H1 (cell line): ENCODE measurements around the gene MYOCD. TPM values are rescaled to one million over a fixed set of nuclear protein-coding genes. Genes with fewer than 3 reads are reported as not detected.

ENCODE experiments used
- CTCF ChIA-PET: fragments of 300-600 bp; sonication (Branson Sonifier 250); formaldehyde crosslinking; loops from one replicate; lab custom pipeline; 2021; ENCODE audit not compliant: partially characterized antibody; lab: Charles Lee
- POLR2A ChIA-PET: fragments of 300-600 bp; sonication (Branson Sonifier 250); formaldehyde crosslinking; loops from one replicate; lab custom pipeline; 2021; ENCODE audit warnings: inconsistent platforms; ENCODE audit not compliant: partially characterized antibody; lab: Charles Lee
- DNase-seq, 2 experiments: peaks; one replicate each; pipeline versions ENCODE4 v3.0.0 to v3.0.0-alpha.2; 2010 to 2022; ENCODE audit warnings: low spot score in 2 of 2, low read depth in 1 of 2, mixed read lengths in 1 of 2
- FAIRE-seq: peaks from 2 replicates; lab custom pipeline; 2011; peaks lifted over from hg19 to GRCh38; lab: Jason Lieb, UNC
- H2AFZ ChIP-seq: 2 replicates; pipeline ENCODE4 v1.8.1; 2012; ENCODE audit warnings: low read length, inconsistent platforms
- H2AK5ac ChIP-seq: 2 replicates; pipeline ENCODE4 v1.6.1; 2013; ENCODE audit warnings: low read depth, low read length
- H2BK120ac ChIP-seq: replicated peaks from 2 replicates; pipeline ENCODE3; 2013; ENCODE audit warnings: low read depth, low read length, inconsistent platforms
- H2BK12ac ChIP-seq: 2 replicates; pipeline ENCODE4 v1.6.1; 2013; ENCODE audit warnings: low read depth, low read length
- H2BK15ac ChIP-seq: 2 replicates; pipeline ENCODE4 v1.6.1; 2013; ENCODE audit warnings: low read length
- H2BK20ac ChIP-seq: 2 replicates; pipeline ENCODE4 v1.6.1; 2013; ENCODE audit warnings: low read length
- H2BK5ac ChIP-seq: 2 replicates; pipeline ENCODE4 v1.6.1; 2013; ENCODE audit warnings: low read depth, low read length
- H3K14ac ChIP-seq: 2 replicates; pipeline ENCODE4 v1.6.1; 2013; ENCODE audit warnings: inconsistent platforms; ENCODE audit not compliant: insufficient read length
- H3K18ac ChIP-seq: 2 replicates; pipeline ENCODE4 v1.6.1; 2013; ENCODE audit warnings: low read length; ENCODE audit errors: extremely low read depth
- H3K23ac ChIP-seq: 2 replicates; pipeline ENCODE4 v1.6.1; 2013; ENCODE audit warnings: inconsistent platforms; ENCODE audit not compliant: insufficient read length
- H3K23me2 ChIP-seq: 2 replicates; pipeline ENCODE4 v1.6.1; 2013; ENCODE audit warnings: low read depth, low read length
- H3K27ac ChIP-seq: 2 replicates; pipeline ENCODE4 v1.6.1; 2011; ENCODE audit warnings: low read depth, low read length, inconsistent platforms
- H3K27me3 ChIP-seq, 4 experiments: replicated peaks in 1 of 4; 1 replicate in 1 of 4; 2 replicates in 3 of 4; pipeline versions ENCODE4 v1.6.1 to v1.8.1; 2011 to 2013; ENCODE audit warnings: low read length in 3 of 4, mild to moderate bottlenecking in 3 of 4, inconsistent platforms in 2 of 4, mixed read lengths in 2 of 4, moderate library complexity in 1 of 4; ENCODE audit not compliant: control insufficient read depth in 3 of 4, insufficient read depth in 3 of 4; ENCODE audit errors: extremely low read depth in 1 of 4
- H3K36me3 ChIP-seq, 4 experiments: 2 replicates each; pipeline versions ENCODE4 v1.6.1 to v1.8.1; 2011 to 2013; ENCODE audit warnings: mild to moderate bottlenecking in 4 of 4, low read length in 3 of 4, moderate library complexity in 2 of 4, control low read depth in 1 of 4, inconsistent platforms in 1 of 4; ENCODE audit not compliant: insufficient read depth in 4 of 4, control insufficient read depth in 2 of 4
- H3K4ac ChIP-seq: replicated peaks from 2 replicates; pipeline ENCODE3; 2013; ENCODE audit warnings: low read length, low read depth, mixed read lengths, inconsistent platforms; ENCODE audit not compliant: insufficient read length
- H3K4me1 ChIP-seq, 4 experiments: replicated peaks in 1 of 4; 1 replicate in 1 of 4; 2 replicates in 3 of 4; pipeline versions ENCODE4 v1.6.1 to v1.8.1; 2011 to 2013; ENCODE audit warnings: low read length in 3 of 4, inconsistent platforms in 2 of 4, mixed read lengths in 1 of 4; ENCODE audit not compliant: insufficient read depth in 4 of 4, control insufficient read depth in 3 of 4
- H3K4me2 ChIP-seq, 2 experiments: 2 replicates each; pipeline versions ENCODE4 v1.6.1 to v1.8.1; 2011 to 2013; ENCODE audit warnings: low read depth in 2 of 2, low read length in 2 of 2, control low read depth in 1 of 2, inconsistent platforms in 1 of 2, mild to moderate bottlenecking in 1 of 2; ENCODE audit not compliant: insufficient read depth in 1 of 2
- H3K4me3 ChIP-seq, 4 experiments: fragments of 200-600, 300-600 bp in 1 of 4; sonication (generic), shearing (Covaris generic), sonication (Bioruptor Twin) in 1 of 4; 2 replicates each; pipeline versions ENCODE4 v1.5.1 to v1.8.1; 2011 to 2016; ENCODE audit warnings: low read length in 4 of 4, low read depth in 3 of 4, control low read depth in 2 of 4, inconsistent platforms in 2 of 4, mild to moderate bottlenecking in 2 of 4, mixed read lengths in 1 of 4, moderate library complexity in 1 of 4; ENCODE audit not compliant: insufficient read depth in 2 of 4; ENCODE audit errors: extremely low read depth in 1 of 4
- H3K56ac ChIP-seq: replicated peaks from 2 replicates; pipeline ENCODE3; 2013; ENCODE audit warnings: low read depth, mild to moderate bottlenecking, mixed read lengths, low read length, inconsistent platforms; ENCODE audit not compliant: insufficient read length
- H3K79me1 ChIP-seq: 2 replicates; pipeline ENCODE4 v1.6.1; 2013; ENCODE audit warnings: low read depth, low read length, control low read depth
- H3K79me2 ChIP-seq, 2 experiments: 2 replicates each; pipeline versions ENCODE4 v1.6.1 to v1.8.1; 2012 to 2013; ENCODE audit warnings: low read length in 2 of 2, mild to moderate bottlenecking in 2 of 2, inconsistent platforms in 1 of 2; ENCODE audit not compliant: insufficient read depth in 2 of 2, control insufficient read depth in 1 of 2
- H3K9ac ChIP-seq, 4 experiments: replicated peaks in 1 of 4; 1 replicate in 1 of 4; 2 replicates in 3 of 4; pipeline versions ENCODE4 v1.6.1 to v1.8.1; 2011 to 2013; ENCODE audit warnings: low read depth in 3 of 4, low read length in 3 of 4, control low read depth in 2 of 4, mild to moderate bottlenecking in 2 of 4, moderate library complexity in 2 of 4, inconsistent platforms in 1 of 4; ENCODE audit errors: extremely low read depth in 1 of 4
- H3K9me3 ChIP-seq, 2 experiments: 2 replicates each; pipeline versions ENCODE4 v1.6.1 to v1.8.1; 2012 to 2013; ENCODE audit warnings: mild to moderate bottlenecking in 2 of 2, moderate library complexity in 2 of 2, control low read depth in 1 of 2, inconsistent platforms in 1 of 2, low read depth in 1 of 2, low read length in 1 of 2, mixed read lengths in 1 of 2; ENCODE audit not compliant: insufficient read depth in 2 of 2
- H4K20me1 ChIP-seq, 2 experiments: replicated peaks in 1 of 2; 2 replicates each; pipeline versions ENCODE3 to v1.8.1; 2011 to 2013; ENCODE audit warnings: inconsistent platforms in 2 of 2, low read length in 2 of 2, mild to moderate bottlenecking in 1 of 2; ENCODE audit not compliant: insufficient read depth in 2 of 2, control insufficient read depth in 1 of 2
- H4K5ac ChIP-seq: 2 replicates; pipeline ENCODE4 v1.6.1; 2013; ENCODE audit warnings: low read length, low read depth, mixed read lengths, inconsistent platforms; ENCODE audit not compliant: insufficient read length
- H4K8ac ChIP-seq: 2 replicates; pipeline ENCODE4 v1.8.0; 2013; ENCODE audit warnings: mild to moderate bottlenecking, moderate library complexity, low read length, inconsistent platforms; ENCODE audit not compliant: insufficient read depth; ENCODE audit errors: extremely low read depth
- H4K91ac ChIP-seq: replicated peaks from 2 replicates; pipeline ENCODE3; 2013; ENCODE audit warnings: low read length, mixed read lengths, inconsistent platforms; ENCODE audit not compliant: insufficient read length
- ASH2L ChIP-seq: fragments of 200-600, 300-600 bp; sonication (generic); IDR thresholded peaks from one replicate; pipeline ENCODE4 v1.7.1; 2017; ENCODE audit warnings: low read length
- CEBPB ChIP-seq: IDR thresholded peaks from 2 replicates; pipeline ENCODE4 v1.6.1; 2012; ENCODE audit warnings: low read depth, low read length
- CTBP2 ChIP-seq: IDR thresholded peaks from 2 replicates; pipeline ENCODE4 v1.7.0; 2011; ENCODE audit warnings: borderline replicate concordance, mild to moderate bottlenecking, moderate library complexity, mixed read lengths, low read length; ENCODE audit not compliant: insufficient read depth, insufficient read length
- POU5F1 ChIP-seq: IDR thresholded peaks from 2 replicates; pipeline ENCODE4 v1.6.1; 2011; ENCODE audit warnings: low read depth, mild to moderate bottlenecking, low read length, moderate library complexity
- RAD21 ChIP-seq, 2 experiments: IDR thresholded peaks in 1 of 2; conservative IDR thresholded peaks in 1 of 2; 2 replicates each; pipeline ENCODE4 v1.6.1; 2011; ENCODE audit warnings: low read depth in 2 of 2, low read length in 2 of 2, improper control_type of control experiment in 1 of 2, inconsistent platforms in 1 of 2, mild to moderate bottlenecking in 1 of 2, moderate library complexity in 1 of 2
- SAP30 ChIP-seq: fragments of 300-600 bp; sonication (generic); IDR thresholded peaks from 2 replicates; pipeline ENCODE4 v1.7.1; 2012; ENCODE audit warnings: low read length, moderate library complexity, mild to moderate bottlenecking, inconsistent platforms; ENCODE audit not compliant: insufficient read depth, insufficient replicate concordance
- SIRT6 ChIP-seq: IDR thresholded peaks from one replicate; pipeline ENCODE4 v1.7.1; 2012; ENCODE audit warnings: low read length, inconsistent platforms
- TCF12 ChIP-seq: IDR thresholded peaks from 2 replicates; pipeline ENCODE4 v1.6.1; 2011; ENCODE audit warnings: low read depth, mild to moderate bottlenecking, low read length
- WGBS, 2 experiments: shearing (Covaris generic) in 1 of 2; methylation state at CpG; one replicate each; pipeline versions ENCODE4 v1.1.6 to v1.1.7; 2013 to 2015; ENCODE audit warnings: low lambda C conversion rate in 2 of 2, mixed read lengths in 2 of 2, inconsistent platforms in 1 of 2, low coverage in 1 of 2, missing lambda C conversion rate in 1 of 2; ENCODE audit not compliant: insufficient replicate concordance in 2 of 2, insufficient coverage in 1 of 2, insufficient read length in 1 of 2; ENCODE audit errors: extremely low coverage in 1 of 2, missing lambda C conversion rate in 1 of 2; 5-methylcytosine and 5-hydroxymethylcytosine counted together
- polyA plus RNA-seq, 7 experiments: library from polyadenylated mRNA; depleted of rRNA in 3 of 7; stranded (reverse) in 5 of 7; unstranded in 2 of 7; fragments of >200 nt in 5 of 7; fragments of 200-250 nt in 2 of 7; gene quantifications; 1 replicate in 5 of 7; 2 replicates in 1 of 7; 4 replicates in 1 of 7; pipeline versions ENCODE4 v1.2.1 to v1.2.3, GENCODE V29; 2011 to 2013; ENCODE audit warnings: missing spikeins in 2 of 7, mixed read lengths in 2 of 7
- total RNA-seq: library from RNA; stranded (reverse); fragmentation: NEBNext Ultra II Directional; extraction: Animal tissue kit (Norgen Biotek cat#: 25700); gene quantifications from 2 replicates; pipeline ENCODE4 v1.2.1, GENCODE V29; 2021

The MYOCD gene
- total and polyA plus RNA-seq, 2 of the 8 experiments (the other 6 are each of a cell fraction or from before 2014, with no cell fraction given), result 0.30 to 4.9 TPM

DNA sequence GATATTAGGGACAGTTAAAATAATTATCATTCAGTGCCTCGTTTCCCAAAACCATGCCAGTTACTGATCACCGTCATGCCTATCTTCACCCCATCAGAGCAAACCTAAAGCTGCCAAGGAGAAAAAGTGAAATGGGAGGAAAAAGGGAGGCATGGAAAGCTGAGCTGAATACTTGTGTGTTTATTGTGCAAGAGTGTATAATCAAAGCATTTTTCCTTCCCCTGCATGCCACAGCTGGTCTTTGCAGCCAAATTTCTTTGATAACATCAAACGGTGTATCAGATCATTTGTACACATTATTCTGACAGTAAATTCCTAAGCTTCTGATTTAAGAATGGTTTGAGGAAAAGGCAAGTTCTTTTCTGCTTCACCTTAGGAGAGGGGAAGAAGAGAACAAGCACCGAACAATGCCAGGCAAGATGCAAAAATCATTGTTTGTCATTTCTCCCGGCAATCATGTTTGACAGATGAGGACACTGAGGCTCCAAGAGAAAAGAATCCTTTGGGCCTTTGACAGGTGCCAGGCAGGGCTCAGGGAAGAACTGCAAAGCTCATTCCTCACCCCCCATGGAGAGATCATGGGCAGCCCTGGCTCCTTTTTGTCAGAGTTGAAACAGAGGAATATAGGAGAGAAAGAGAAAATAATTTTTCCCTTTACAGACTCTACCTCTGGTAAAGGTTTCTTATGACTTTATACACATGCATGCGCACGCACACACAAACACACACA, 72.2 kb downstream of the MYOCD start:
- no peak overlapping the region for H2BK15ac ChIP-seq
- H3K27me3 ChIP-seq, result no peaks in the 10 kb centered on the region
- H4K5ac ChIP-seq, result no peak overlapping the region
- H2BK5ac ChIP-seq, result no peak overlapping the region
- DNase-seq, result no peak
- H3K27ac ChIP-seq, result no peak overlapping the region
- no peak overlapping the region for H3K4ac ChIP-seq
- H3K79me1 ChIP-seq, result no peaks in the 10 kb centered on the region
- H2BK20ac ChIP-seq, result 0 out of 2 replicates have a peak overlapping the region, but pooled peaks have one; percentile 56
- no peak overlapping the region for H2BK120ac ChIP-seq
- H3K4me3 ChIP-seq, result no peak overlapping the region
- H2AK5ac ChIP-seq, result no peak overlapping the region
- WGBS, 2 experiments, result 91% methylated on average over 7 of the region's 7 CpGs; no CpG with 5 or more reads in 1 of the 2 experiments
- no peak overlapping the region for H3K56ac ChIP-seq
- H3K9ac ChIP-seq, result no peak overlapping the region
- no peaks in the 10 kb centered on the region for H4K20me1 ChIP-seq
- no peak overlapping the region for H3K23ac ChIP-seq
- TF ChIP-seq RAD21 (IDR thresholded peaks at IDR 0.05 in 1 of 2, conservative IDR thresholded peaks at IDR 0.05 in 1 of 2; ENCODE audit: low read depth in 2 of 2, low read length in 2 of 2) (no peak), SIRT6 (no peak), TCF12 (no peak), CTBP2 (no peak), POU5F1 (no peak), SAP30 (no peak), CEBPB (no peak), ASH2L (no peak)
- peaks cover 0 to 4% (median 1%) of the 10 kb centered on the region in 4 experiments; a peak in 3 of 7 replicates for H3K4me1 ChIP-seq
- H3K14ac ChIP-seq, result no peak overlapping the region
- H4K8ac ChIP-seq, result no peak overlapping the region
- no peak for FAIRE-seq
- no peaks in the 10 kb centered on the region for H3K79me2 ChIP-seq
- H2BK12ac ChIP-seq, result no peak overlapping the region
- H3K18ac ChIP-seq, result no peak overlapping the region
- H3K23me2 ChIP-seq, result peaks cover 2% of the 10 kb centered on the region; the same call in 1 of the 2 replicates
- no peaks in the 10 kb centered on the region for H3K36me3 ChIP-seq
- H3K4me2 ChIP-seq, result no peak overlapping the region
- ChIA-PET CTCF (interaction anchor here (0.9 to 1.5 kb wide), 6 partner anchors 68 to 294 kb away, joined by 3 to 4 read pairs (median 3); no protein-coding TSS in a partner anchor), POLR2A (interaction anchor here (1.2 kb wide), 1 partner anchor 260 kb away, joined by 3 read pairs; no protein-coding TSS in a partner anchor)
- H4K91ac ChIP-seq, result no peak overlapping the region
- no peak overlapping the region for H2AFZ ChIP-seq
- no peaks in the 10 kb centered on the region for H3K9me3 ChIP-seq
